ENCODE results near the gene CBARP.

Gene CBARP, protein sequence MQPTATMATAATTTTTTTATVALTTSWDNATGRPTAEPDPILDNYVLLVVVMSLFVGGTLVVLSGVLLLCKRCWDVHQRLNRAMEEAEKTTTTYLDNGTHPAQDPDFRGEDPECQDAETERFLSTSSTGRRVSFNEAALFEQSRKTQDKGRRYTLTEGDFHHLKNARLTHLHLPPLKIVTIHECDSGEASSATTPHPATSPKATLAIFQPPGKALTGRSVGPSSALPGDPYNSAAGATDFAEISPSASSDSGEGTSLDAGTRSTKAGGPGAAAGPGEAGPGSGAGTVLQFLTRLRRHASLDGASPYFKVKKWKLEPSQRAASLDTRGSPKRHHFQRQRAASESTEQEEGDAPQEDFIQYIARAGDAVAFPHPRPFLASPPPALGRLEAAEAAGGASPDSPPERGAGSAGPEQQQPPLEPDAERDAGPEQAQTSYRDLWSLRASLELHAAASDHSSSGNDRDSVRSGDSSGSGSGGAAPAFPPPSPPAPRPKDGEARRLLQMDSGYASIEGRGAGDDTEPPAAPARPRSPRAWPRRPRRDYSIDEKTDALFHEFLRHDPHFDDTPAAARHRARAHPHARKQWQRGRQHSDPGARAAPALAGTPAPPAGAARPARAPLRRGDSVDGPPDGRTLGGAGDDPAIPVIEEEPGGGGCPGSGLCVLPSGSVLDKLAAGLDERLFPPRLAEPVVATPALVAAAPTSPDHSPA

DNA sequence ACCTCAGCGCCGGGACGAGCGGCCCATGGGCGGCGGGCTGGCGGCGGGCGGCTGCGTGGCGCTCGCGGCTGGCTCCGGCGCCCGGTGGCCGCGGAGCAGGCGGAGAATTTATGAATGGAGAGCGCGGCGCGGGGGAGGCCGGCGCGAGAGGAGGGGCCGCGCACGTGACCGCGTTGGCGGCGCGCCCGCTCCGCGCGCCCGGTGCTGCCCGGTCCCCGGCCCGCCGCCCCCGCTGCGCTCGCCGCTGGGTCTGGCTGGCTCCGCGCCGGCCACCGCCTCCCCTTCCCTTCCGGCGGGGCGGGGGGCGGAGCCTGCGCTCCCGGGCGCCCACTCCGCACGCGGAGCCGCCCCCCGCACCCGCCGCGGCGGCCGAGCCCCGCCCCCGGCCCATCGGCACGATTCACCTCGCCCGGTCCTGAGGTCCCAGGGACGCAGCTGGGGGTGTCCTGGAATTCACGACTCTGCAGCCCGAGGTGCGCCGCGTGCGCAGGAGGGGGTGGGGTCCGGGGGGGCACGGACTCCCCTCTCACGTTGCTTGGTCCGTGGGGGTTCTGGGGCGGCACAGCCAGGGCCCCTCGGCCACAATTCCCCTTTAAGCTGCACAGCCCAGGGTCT is at the start of gene CBARP:
Gene CBARP (minus strand): TSS at position 252 of the 615 bp plus-strand sequence. CDS start 1,905 bp downstream, outside the sequence.
- no peak for DNase-seq (ENCODE audit: low read depth)

DNA sequence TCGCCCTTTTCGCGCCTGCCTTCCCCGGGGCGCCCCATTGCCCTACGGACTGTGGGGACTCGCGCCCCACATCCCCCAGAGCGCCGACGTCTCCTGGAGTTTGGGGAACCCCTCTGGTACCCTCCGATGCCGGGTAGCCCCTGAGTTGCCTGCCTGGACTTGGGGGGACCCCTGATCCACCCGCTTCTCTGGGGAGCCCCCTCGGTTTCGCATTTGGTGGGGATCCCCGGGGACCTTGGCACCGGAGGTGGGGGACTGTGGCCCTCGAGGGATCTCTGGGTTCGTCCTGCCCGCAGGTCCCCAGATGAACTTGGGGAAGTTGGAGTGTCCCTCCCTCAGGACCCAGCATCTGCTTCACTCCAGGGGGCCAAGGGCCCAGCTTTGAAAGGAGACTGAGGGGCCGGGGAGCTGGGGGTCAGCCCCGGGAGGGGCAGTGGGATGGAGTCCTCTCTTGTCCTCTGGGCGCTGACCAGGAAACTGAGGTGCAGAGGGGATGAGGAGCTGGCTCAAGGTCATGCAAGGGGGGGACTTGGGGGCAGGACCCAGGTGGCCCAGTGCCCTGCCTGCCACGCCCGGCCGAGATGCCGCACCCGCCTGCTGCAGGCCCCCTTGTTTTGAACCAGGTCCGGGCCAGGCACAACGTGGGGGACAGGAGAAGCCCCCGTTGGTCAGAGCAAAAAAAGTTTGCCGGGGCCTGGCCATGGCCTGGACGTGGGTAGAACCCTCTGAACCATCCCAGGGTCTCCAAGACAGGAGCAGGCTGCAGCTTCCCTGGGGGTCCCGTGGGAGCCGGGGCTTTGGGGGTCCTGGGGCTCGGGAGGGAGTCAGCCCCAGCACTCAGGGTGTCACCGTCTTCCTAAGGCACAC is 48.9 kb upstream of the CBARP start:
- DNase-seq (ENCODE audit: low read depth): no peak

DNA sequence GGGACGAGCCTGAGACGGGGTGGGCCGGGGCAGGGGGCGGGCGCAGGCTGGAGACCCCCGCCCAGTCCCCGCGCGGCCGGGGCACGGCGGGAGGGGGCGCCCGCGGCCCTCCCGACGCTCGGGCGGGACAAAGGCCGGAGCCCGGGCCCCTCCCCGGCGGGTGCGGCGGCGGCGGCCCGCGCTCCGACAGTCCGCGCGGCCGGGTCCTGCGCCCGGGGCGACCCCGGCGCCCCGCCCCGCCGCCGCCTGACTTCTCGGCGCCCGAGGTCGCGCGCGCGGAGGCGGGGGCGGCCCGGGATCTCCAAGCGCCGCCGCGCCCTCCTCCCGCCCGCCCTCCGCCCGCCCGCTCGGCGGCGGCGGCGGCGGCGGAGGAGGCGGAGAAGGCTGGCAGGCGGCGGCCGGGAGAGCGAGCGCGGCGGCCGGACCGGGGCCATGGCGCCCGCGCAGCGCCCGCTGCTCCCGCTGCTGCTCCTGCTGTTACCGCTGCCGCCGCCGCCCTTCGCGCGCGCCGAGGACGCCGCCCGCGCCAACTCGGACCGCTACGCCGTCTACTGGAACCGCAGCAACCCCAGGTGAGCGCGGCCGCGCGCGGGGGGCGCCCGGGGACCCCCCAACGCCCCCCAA is 48.0 kb upstream of the CBARP start, which contains the start of gene EFNA2:
Gene EFNA2 (plus strand): TSS at position 137 of the 624 bp plus-strand sequence. CDS start 296 bp downstream, at position 433.
- DNase-seq (ENCODE audit: low read depth): no peak

DNA sequence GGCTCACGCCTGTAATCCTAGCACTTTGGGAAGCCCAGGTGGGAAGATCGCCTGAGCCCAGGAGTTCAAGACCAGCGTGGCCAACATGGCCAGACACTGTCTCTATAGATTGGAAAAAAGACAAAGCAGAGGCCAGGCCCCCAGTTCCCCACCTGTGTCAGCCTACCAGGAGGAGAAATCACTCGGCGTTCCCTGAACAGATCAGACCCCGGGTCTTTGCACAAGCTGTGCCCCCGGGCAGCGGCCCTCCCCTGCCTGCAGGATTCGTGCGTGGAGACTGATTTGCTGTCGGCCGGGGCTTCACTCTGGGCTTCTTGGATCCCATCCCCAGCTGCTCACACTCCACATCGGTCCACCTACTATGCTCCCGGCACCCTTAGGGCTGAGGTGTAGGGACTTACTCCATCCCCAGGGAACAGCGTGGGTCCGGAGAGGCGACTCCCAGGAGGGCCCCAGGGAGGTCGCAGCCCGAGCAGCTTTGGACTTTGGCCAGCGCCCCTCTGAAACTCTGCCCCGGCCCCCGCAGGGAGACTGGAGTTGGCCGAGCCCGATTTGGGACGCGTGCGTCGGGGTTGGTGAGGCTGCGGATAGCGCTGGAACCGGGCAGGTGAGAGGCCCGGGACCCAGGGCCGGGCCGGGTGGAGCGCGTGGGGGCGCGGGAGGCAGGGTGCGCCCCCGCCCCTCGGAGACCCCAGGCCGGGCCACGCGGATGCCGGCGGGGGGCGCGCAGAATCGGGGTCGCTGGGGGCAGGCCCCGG is 47.4 kb upstream of the CBARP start:
- no peak for DNase-seq (ENCODE audit: low read depth)

DNA sequence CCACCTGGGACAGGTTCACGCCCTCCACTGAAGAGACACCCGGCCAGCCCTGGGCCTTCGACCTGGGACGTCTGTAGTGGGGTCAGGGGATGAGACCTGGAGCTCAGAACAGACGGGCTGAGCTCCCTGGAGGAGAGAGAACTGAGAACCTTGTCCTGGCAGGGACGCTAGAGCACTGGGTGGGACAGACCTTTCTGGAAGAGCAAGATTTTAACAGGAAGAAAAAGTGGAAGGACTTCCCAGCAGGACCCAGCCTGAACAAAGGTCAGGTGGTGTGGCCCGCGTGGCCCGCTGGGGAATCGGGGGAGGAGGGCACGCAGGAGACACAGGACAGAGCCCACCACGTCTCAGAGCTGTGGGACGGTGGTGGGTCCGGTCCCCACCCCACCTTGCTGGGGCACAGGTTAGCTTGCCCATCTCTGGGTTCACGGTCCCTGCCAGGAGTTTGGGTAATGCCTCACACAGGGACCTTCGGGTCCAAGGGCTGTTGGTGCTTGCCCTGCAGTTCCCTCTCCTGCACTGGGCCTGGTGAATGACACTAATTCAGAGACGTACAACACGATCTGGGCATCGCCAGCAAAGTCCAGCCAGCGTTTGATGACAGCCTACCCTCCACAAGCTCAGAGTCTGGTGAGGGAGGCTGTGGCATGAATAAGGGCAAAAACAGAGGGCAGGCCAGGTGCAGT is 46.6 kb upstream of the CBARP start:
- no peak for DNase-seq (ENCODE audit: low read depth)

DNA sequence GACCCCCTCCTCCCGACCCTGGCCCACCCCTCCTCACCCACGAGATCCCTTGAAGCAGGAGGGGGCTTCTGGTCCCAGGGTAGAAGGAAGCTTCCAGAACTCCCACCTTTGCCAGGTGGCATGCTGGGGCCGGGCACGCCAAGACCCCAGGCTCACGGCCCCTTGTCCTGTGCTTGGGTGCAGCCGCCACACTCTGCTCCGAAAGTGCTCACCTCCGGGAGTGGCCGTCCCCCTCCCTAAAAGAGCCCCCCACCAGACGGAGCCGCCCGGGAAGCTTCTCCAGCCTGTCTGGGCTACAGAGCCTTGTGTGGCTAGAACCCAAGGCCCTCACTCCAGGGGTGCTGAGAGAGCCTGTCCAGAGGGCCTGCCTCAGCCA is 46.1 kb upstream of the CBARP start:
- no peak for DNase-seq (ENCODE audit: low read depth)

DNA sequence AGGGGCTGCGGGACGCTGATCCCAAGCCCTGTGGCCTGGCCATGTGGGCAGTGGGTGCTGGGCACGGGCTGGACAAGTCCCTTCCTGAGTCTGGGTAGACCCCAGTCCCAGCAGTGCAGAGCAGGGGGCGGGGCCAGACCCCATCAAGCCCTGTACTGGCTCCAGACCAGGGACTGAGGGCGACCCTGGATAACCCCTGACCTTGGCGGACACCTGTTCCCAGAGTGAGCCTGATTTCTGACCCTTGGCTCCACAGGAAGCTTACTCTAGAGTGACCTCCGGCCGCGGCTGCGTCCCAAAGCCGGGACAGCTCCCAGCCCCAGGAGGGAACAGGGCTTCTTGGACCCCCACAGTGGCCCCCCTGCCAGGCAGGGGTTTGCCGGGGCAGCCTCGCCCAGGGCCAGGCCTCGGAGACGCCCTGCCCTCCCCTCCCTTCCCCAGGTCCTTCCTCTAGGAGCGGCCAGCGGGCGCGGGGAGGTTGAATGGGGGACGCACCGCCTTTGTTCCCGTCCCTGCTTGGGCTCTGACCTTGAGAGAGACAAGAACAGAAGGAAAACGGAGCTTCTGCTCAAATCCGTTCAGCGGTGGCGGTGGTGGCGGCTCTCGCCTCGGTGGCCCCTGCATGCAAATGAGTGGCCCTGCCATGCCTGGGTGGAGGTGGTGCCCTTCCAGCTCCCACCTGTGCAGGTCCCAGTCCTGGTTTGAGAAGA is 45.6 kb upstream of the CBARP start:
- DNase-seq (ENCODE audit: low read depth): no peak

DNA sequence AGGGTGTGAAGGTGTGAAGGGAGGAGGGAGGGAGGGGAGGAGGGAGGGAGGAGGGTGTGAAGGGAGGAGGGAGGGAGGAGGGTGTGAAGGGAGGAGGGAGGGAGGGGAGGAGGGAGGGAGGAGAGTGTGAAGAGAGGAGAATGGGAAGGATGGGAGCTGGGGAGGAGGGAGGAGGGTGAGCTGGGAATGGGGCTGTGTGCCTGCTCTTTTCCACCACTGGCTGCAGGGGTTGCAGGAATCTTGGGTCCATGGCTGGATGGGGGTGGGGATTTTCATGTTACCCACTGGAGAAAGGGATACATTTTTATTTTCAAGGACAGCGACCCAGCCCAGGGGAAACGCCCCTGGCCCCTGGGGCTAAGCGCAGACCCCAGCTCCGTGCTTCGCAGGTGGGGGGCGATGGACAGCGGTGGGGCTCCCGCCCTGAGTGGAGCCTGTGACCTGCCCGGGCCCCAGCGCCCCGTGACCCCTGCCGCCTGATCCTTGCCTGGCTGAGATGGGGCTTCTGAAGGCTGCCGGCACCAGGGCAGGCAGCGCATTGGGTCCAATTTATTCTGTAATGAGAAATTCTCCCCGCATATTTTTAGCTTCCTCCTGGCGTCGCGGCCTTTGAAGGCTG is 44.9 kb upstream of the CBARP start:
- DNase-seq (ENCODE audit: low read depth): no peak

DNA sequence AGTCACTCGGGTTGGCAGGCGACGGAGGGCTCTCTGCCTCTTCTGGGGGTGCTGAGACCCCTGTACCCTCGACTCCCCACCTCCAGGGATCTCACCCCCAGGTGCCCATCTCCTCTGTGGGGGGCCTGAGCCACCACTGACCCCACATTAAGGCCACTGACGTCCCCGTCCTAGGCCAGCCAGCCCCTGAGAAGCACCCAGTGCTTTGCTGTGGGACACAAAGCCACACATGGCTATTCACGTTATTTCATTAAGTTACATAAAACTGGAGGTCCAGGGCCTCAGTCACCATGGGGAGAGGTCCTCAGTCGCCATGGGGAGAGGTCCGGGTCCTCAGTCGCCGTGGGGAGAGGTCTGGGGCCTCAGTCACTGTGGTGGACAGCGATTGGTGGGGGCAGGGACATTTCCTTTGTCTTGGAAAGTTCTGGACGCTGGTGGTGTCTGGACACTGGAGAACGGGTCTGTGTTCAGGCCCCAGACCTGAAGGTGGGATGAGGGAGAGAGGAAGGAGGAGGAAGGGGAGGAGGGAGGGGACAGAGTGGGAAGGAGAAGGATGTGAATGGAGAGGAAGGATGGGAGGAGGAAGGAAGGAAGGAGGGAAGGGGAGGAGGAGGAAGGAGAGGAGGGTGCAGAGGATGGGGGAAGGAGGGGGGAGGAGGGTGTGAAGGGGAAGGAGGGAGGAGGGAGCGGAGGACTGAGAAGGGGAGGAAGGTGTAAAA is 43.9 kb upstream of the CBARP start:
- no peak for DNase-seq (ENCODE audit: low read depth)

DNA sequence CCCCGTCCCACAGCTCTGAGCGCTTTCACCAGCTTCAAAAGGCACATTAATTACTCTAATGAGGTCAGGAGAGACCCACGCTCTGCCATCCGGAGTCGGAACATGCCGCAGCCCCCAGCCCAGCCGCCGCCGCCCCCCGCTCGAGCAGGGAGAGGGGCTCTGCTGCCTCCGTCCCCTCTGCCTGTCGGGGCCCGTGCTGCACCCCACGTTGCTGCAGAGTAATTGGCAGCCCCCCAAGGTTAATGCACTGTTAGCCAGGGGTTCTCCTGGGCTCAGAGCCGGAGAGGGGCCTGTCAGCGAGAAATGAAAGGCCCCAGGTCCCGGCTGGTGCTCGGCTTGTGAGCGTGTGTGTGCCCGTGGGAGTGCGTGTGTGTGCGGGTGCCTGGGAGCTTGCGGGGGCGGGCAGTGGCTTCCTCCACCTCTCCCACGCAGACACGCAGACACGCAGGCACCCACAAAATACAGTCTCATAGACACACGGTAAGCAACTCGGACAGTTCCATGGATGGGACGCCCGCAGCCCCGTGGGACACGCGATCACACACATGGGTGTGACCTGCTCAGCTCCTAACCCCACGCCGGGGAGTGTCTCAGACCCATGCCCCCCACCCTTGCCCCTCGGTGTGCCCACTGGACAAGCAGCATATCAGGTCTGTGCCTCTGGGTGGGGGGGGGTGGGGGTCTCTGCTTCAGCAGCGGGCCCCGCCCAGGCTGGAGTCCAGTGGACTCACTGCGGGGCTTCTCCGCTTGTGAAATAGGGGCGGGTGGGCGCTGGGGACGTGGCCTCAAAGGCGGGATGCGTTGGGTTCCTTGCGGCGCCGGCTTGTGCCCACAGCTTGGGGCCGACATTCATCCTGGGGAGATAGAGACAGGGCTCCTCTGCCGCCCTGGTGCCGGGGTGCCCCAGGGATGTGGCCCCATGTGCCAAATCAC is 43.1 kb upstream of the CBARP start:
- DNase-seq (ENCODE audit: low read depth): no peak

DNA sequence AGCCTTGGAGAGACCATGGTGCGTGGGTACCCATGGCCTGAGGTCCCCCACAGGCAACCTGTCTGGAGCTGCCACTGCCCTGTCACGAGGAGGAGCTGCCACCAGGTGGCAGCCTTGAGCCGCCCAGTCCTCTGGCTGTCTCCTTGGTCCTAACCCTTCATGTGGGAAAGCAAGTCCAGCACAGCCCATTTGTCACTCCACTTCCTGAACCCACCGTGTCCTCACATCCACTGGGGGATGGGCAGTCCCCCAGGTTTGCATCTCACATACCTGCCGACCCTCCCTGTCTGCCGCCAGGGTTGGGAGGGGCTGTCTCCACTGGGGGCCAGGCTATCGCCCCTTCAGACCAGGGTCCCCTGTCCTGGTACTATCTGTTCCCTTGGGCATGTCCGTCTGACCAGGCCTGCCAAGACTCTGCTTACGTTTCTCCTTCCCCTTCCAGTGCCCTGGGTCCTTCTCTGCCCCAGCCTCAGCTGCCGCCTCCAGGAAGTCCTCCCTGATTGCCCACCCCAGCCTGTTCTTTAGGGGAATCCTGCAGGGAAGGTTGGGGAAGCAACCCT is 42.1 kb upstream of the CBARP start:
- peak; percentile 65 for DNase-seq (ENCODE audit: low read depth)

DNA sequence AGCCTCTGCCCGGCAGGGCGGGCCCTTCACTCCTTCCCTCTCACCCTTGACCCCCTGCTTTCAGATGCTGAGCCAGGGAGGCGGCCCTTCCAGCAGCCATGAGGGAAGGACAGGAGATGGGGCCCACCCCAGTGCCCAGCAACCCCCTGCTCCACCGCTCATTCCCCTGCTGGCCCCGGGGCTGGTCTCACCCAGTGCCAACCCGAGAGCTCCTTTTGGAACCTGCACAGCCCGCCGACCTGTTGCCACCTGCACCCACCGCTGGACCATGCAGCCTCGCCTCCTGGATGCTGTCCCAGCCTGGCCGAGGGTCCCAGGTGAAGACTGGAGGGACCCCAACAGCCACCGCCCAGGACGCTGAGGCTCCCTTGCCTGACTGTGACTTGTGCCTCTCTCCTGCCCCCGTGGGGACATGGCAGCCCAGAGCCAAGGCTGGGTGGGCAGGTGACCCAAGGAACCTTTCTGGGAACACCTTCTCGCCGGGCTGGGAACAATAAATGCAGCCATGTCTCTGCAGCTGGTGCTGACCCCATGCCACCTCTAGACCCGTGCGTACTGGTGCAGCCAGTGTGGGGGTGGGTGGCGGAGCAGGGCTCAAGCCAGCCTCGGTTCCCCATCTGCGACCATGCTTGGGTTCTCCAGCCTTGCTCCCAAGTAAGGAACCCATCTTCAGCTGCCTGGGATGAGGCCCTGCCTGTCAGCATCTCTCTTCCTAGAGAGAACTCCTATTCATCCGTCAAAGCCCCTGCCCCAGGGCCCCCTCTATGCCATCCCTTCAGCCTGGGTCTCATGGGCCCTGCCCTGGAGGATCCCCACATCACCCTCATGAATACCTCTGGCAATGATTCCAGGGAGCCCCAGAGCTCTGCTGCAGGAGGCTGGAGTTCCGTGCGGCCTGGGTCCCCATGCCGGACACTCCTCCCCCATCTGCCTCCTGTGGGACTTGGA is 41.2 kb upstream of the CBARP start:
- DNase-seq (ENCODE audit: low read depth): no peak

DNA sequence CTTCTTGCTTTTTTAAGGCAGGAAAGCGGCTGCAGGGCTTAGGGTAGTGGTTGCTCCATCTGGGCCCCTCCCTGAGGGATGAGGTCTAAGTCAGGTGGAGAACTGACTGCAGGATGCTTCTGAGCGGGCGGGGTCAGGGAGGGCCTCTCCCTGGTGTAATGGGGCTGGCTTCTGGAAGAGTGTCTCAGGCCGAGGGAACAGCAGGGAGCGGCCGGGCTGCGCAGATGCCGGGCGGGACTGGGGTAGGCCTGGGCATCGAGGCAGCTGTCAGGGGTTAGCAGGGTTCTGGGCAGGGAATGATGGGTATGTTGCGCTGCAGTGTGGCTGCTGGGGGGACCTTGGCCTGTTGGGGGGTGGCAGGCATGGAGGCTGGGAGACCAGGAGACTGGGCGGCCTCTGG is 40.3 kb upstream of the CBARP start:
- no peak for DNase-seq (ENCODE audit: low read depth)

DNA sequence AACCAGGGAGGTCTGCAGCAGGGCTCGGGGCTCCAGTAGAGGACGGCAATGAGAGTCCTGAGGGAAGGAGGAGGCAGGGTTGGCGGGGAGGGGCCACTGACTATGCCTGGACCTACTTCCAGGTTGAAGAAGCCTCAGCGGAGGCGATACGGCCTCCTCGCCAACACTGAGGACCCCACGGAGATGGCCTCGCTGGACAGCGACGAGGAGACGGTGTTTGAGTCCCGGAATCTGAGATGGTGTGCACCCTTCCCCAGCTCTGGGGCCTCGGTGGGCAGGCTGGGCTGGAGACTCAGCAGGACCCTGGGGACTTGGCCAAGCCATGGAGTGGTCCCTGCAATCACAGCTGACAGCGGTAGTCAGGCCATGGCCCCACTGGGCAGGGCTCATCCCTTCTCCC is 39.3 kb upstream of the CBARP start:
- DNase-seq (ENCODE audit: low read depth): no peak

DNA sequence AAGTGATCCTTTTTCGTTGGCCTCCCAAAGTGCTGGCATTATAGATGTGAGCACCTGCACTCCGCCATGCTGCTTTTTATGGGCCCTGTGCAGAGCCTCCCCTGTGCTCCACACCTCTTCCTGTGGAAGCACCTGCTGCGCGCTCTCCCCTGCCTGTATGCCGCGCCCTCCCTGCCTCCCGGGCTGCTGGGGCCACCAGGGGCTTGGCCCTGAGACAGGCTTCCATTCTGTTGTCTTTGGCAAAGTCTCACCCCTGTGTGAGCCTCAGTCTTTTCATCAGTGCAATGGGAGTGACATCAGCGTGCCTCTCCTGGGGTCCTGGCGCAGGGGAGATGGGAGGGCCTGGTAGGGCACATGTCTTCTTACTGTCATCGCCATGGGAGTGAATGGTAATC is 38.8 kb upstream of the CBARP start:
- DNase-seq (ENCODE audit: low read depth): no peak
